Tibial nerve (tissue), 4 donors: Measurements from ENCODE around the gene NINL.

Experiments
- CTCF ChIP-seq, 5 experiments: fragments of 200-600 bp in 3 of 5; fragments of 450-650 bp in 2 of 5; sonication (generic) in 3 of 5; IDR thresholded peaks; one replicate each; pipeline ENCODE4 v1.5.1; 2016 to 2019; ENCODE audit warnings: antibody characterized with exemption in 5 of 5, mild to moderate bottlenecking in 3 of 5, moderate library complexity in 2 of 5
- EP300 ChIP-seq, 2 donors: sonication (generic); formaldehyde crosslinking; IDR thresholded peaks; one replicate each; pipeline ENCODE4 v1.6.1; 2017; ENCODE audit warnings: antibody characterized with exemption in 2 of 2, mild to moderate bottlenecking in 1 of 2

- TF ChIP-seq CTCF (IDR thresholded peaks at IDR 0.05) (no peak), EP300 (IDR thresholded peaks at IDR 0.05) (no peak)
Observed at GRCh38 chr20:25574411-25574810, 10.9 kb downstream of the NINL start.
